ENCODE results near the gene RPL7A. TPM values are rescaled to one million over a fixed set of nuclear protein-coding genes. Genes with fewer than 3 reads are reported as not detected.
"Not testable (repeated sequence)": the region's sequence is repeated elsewhere in the genome, so short reads cannot be mapped to it uniquely, and the experiment has no call there.

The RPL7A gene
- total RNA-seq, 1 donor from 2014 or later, result 3,393 TPM

DNA sequence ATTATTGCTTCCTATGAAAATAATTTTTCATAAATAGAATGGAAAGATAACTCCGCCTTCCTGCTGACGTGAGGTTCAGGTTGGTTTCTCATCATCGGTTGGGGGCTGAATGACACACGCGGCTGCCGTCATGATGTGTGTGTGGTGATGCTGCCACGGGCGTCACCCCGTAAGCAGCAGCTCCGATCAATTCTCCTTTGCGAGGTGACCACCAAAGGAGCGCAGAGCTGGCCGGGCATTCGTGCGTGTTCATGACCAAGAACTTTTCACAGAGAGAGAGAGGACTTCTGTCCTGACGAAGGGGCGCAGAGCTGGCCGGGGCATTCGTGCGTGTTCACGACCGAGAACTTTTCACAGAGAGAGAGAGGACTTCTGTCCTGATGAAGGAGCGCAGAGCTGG lies 42.3 kb upstream of the RPL7A start:
- TF ChIP-seq, protein P1, sequence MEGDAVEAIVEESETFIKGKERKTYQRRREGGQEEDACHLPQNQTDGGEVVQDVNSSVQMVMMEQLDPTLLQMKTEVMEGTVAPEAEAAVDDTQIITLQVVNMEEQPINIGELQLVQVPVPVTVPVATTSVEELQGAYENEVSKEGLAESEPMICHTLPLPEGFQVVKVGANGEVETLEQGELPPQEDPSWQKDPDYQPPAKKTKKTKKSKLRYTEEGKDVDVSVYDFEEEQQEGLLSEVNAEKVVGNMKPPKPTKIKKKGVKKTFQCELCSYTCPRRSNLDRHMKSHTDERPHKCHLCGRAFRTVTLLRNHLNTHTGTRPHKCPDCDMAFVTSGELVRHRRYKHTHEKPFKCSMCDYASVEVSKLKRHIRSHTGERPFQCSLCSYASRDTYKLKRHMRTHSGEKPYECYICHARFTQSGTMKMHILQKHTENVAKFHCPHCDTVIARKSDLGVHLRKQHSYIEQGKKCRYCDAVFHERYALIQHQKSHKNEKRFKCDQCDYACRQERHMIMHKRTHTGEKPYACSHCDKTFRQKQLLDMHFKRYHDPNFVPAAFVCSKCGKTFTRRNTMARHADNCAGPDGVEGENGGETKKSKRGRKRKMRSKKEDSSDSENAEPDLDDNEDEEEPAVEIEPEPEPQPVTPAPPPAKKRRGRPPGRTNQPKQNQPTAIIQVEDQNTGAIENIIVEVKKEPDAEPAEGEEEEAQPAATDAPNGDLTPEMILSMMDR (conservative IDR thresholded peaks at IDR 0.05; ENCODE audit: low read depth, low read length), result no peak
- DNase-seq (ENCODE audit: low read depth), result no peak
- H3K4me3 ChIP-seq (ENCODE audit: low read depth, low read length), result no peak overlapping the region

DNA sequence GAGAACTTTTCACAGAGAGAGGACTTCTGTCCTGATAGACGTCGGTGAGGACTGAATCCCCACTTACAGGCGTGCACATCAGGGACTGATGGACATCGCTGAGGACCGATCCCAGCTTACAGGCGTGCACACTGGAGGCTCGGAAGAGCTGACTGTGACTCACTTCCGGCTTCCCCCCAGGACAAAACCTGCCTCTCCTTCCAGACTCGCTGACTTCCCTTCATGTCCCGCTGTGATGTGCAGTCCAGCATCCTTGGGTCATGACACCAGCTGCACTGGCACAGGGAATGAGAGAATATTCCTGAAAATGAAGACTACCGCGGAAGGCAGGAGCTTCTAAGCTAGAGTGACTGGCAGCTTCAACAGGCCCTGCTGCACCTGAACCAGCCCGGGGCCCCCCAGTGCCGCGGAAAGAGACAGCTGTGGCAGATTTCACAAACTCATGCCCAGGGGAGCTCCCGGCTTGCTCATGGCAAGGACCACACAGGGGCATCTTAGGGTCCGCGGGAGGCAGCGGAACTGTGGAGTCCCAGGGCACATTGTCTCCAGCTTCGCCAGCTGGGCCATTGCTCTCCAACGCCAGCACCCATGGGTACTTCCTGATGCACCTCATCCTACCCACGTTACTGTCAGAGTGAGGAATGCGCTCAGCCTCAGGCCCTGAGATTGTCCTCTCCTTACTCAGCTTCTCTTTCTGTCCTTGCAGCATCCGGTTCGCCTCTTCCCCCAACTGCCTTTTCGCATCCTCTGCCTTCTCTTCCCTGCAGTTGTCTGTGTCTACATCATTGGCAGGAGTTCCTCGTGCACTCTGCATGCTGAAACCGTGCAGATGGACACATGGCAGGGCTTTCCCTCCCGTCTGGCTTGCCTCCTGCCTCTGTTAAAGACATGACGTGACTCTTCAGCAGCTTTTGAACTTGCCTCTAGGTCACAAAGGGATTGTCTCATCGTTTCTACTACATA lies 41.5 kb upstream of the RPL7A start:
- no peak for DNase-seq (ENCODE audit: low read depth)
- no peak overlapping the region for H3K4me3 ChIP-seq (ENCODE audit: low read depth, low read length)
- TF ChIP-seq, protein P1 (conservative IDR thresholded peaks at IDR 0.05; ENCODE audit: low read depth, low read length), result no peak

DNA sequence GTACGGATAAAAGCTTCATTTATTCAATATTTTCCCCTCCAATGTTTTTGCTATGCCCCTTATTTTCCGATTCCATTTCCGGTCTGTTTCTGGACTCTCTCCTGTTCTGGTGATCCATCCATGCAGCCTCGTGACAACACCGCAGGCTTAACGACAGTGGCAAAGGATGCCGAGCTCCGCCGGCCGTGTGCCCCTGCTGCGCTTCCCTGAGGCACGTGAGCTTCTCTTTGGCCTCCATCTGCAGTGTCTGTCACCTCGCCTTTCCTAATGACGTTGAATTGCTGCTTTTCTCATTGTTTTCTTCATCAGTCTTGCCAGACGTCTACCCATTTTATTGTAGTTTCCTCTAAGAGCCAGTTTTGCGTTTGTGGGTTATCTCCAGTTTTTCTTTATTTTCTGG lies 40.7 kb upstream of the RPL7A start:
- H3K4me3 ChIP-seq (ENCODE audit: low read depth, low read length), result no peak overlapping the region
- TF ChIP-seq, protein P1 (conservative IDR thresholded peaks at IDR 0.05; ENCODE audit: low read depth, low read length), result no peak
- DNase-seq (ENCODE audit: low read depth), result no peak

DNA sequence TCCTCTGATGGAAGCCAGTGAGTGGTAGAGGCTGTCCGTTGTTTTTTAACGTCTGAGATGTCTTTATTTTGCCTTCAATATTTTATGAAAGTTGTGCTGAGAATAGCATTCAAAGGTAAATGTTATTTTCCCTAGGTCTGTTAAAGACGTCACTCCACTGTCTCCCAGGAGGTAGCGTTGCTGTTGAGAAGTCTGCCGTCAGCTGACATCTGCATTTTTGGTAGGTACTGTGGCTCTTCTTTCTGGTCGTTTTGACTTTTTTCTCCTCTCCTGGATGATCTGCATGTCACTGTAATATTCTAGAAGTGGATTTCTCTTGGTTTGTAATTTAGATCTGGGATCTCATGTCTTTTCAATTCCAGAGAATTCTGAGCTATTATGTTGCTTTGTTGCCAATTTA lies 38.4 kb upstream of the RPL7A start:
- no peak for DNase-seq (ENCODE audit: low read depth)
- H3K4me3 ChIP-seq (ENCODE audit: low read depth, low read length), result no peak overlapping the region
- TF ChIP-seq, protein P1 (conservative IDR thresholded peaks at IDR 0.05; ENCODE audit: low read depth, low read length), result no peak

DNA sequence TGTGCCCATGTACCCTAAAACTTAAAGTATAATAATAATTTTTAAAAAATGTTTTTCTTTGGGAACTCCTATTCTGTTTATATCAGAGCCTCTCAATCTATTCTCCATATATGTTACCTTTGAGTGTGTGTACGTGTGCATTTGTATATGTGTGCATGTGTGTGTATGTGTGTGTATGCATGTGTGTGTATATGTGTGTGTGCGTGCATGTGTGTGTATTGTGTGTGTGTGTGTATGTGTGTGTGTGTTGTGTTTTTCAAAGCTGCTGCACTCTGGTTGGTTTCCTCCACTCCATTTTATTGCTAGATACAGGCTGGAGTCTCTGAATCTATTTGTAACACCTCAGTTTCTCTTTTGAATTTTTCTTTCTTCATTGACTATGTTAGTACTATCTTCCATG lies 32.0 kb upstream of the RPL7A start:
- TF ChIP-seq, protein P1 (conservative IDR thresholded peaks at IDR 0.05; ENCODE audit: low read depth, low read length), result no peak
- no peak overlapping the region for H3K4me3 ChIP-seq (ENCODE audit: low read depth, low read length)
- no peak for DNase-seq (ENCODE audit: low read depth)

DNA sequence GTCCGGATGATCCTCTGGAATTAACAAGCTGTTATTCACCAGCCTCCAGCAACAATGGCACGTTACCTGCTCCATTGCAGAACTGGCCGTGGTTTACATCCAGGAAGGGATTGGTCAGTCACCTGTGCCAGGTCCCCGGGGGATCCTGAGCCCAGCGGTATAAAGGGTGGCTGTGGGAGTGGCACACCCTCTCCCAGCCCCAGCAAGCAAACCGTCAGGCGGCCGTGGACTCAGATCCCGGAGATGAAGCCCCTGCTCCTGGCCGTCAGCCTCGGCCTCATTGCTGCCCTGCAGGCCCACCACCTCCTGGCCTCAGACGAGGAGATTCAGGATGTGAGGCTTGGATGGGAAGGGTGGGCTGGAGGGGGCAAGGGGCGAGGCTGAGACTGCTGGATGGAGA lies 30.5 kb upstream of the RPL7A start:
- DNase-seq (ENCODE audit: low read depth); H3K4me3 ChIP-seq (ENCODE audit: low read depth, low read length): not testable (repeated sequence)

DNA sequence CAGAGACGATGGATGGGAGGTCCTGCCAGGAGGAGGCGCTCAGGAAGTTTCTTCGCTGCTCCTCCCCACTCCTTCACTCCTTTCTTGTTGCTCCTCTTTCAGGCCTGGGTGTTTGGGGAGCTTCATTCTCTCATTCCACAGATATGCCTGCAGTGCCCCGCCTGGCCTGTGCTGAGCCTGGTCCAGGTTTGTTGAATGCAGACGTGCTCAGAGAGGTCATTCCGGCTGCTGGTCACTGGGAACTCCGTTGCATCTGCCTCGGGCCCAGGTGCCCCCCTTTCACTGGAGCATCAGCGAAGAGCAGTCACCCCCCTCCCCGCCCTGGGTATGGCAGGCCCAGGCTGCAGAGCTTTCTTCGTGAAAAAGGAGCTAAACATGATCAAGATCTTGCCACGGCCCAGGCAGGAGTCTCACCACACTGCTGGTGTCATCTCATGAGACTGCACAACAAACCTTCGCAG lies 27.6 kb upstream of the RPL7A start:
- no peak overlapping the region for H3K4me3 ChIP-seq (ENCODE audit: low read depth, low read length)
- DNase-seq (ENCODE audit: low read depth), result no peak
- TF ChIP-seq, protein P1 (conservative IDR thresholded peaks at IDR 0.05; ENCODE audit: low read depth, low read length), result no peak
